B cell (primary cell): Measurements from ENCODE around the gene ZDHHC21. TPM values are rescaled to one million over a fixed set of nuclear protein-coding genes. Genes with fewer than 3 reads are reported as not detected.
A peak's percentile ranks its signal among the peaks of the same experiment; 100 is the strongest.

Experiments used
- ATAC-seq: fragments of 200-7000 bp; cut with Tn5 transposase; one replicate; pipeline ENCODE4 v1.10.0; 2021; ENCODE audit warnings: low read depth, mild to moderate bottlenecking, moderate number of reproducible peaks, moderate library complexity
- CTCF ChIA-PET: fragments of 350-600 bp; sonication (Branson Sonifier 250); formaldehyde crosslinking; loops from one replicate; lab custom pipeline; 2021; ENCODE audit warnings: antibody characterized with exemption, inconsistent platforms; lab: Charles Lee
- POLR2A ChIA-PET: fragments of 350-600 bp; sonication (Branson Sonifier 250); formaldehyde crosslinking; loops from one replicate; lab custom pipeline; 2021; ENCODE audit warnings: antibody characterized with exemption; lab: Charles Lee
- DNase-seq: peaks from one replicate; pipeline ENCODE4 v3.0.0; 2013
- H2AFZ ChIP-seq: 2 replicates; pipeline ENCODE4 v1.6.1; 2012; ENCODE audit warnings: mild to moderate bottlenecking, low read depth, low read length; ENCODE audit not compliant: insufficient read depth, poor library complexity, severe bottlenecking
- H3K27ac ChIP-seq, 2 donors: 1 replicate in 1 of 2; 2 replicates in 1 of 2; pipeline ENCODE4 v1.5.1; 2012 to 2013; ENCODE audit warnings: low read length in 2 of 2, mild to moderate bottlenecking in 2 of 2, moderate library complexity in 1 of 2
- H3K27me3 ChIP-seq, 4 experiments: fragments of 200-600 bp in 1 of 4; sonication (generic) in 1 of 4; replicated peaks in 1 of 4; 1 replicate in 2 of 4; 2 replicates in 2 of 4; pipeline versions ENCODE4 v1.6.1 to v1.7.0; 2013 to 2016; ENCODE audit warnings: low read length in 3 of 4, mild to moderate bottlenecking in 2 of 4, mixed read lengths in 1 of 4, moderate library complexity in 1 of 4; ENCODE audit not compliant: insufficient read depth in 4 of 4, control insufficient read depth in 3 of 4; ENCODE audit errors: control extremely low read depth in 1 of 4
- H3K36me3 ChIP-seq, 2 experiments: replicated peaks in 1 of 2; 1 replicate in 1 of 2; 2 replicates in 1 of 2; pipeline versions ENCODE4 v1.6.1 to v1.7.1; 2013; ENCODE audit warnings: low read length in 1 of 2; ENCODE audit not compliant: insufficient read depth in 2 of 2, control insufficient read depth in 1 of 2; ENCODE audit errors: control extremely low read depth in 1 of 2, extremely low read depth in 1 of 2
- H3K4me1 ChIP-seq, 2 donors: fragments of 200-600 bp in 1 of 2; sonication (generic) in 1 of 2; 1 replicate in 1 of 2; 2 replicates in 1 of 2; pipeline versions ENCODE4 v1.5.1 to v1.6.1; 2013 to 2017; ENCODE audit warnings: low read length in 2 of 2; ENCODE audit not compliant: control insufficient read depth in 2 of 2, insufficient read depth in 2 of 2
- H3K4me2 ChIP-seq: replicated peaks from 2 replicates; pipeline ENCODE3; 2012; ENCODE audit warnings: mild to moderate bottlenecking, low read depth, low read length; ENCODE audit not compliant: poor library complexity, severe bottlenecking
- H3K4me3 ChIP-seq, 5 experiments: fragments of 200-600 bp in 1 of 5; sonication (generic) in 1 of 5; 1 replicate in 3 of 5; 2 replicates in 2 of 5; pipeline versions ENCODE4 v1.5.1 to v1.7.0; 2011 to 2016; ENCODE audit warnings: low read length in 4 of 5, mild to moderate bottlenecking in 4 of 5, low read depth in 2 of 5, control low read depth in 1 of 5, moderate library complexity in 1 of 5; ENCODE audit not compliant: insufficient read depth in 1 of 5; ENCODE audit errors: control extremely low read depth in 1 of 5, extremely low read depth in 1 of 5
- H3K79me2 ChIP-seq: fragments of 200-600 bp; sonication (generic); one replicate; pipeline ENCODE4 v1.6.0; 2016; ENCODE audit warnings: low read length; ENCODE audit not compliant: control insufficient read depth, insufficient read depth
- H3K9ac ChIP-seq: fragments of 200-600 bp; sonication (generic); 2 replicates; pipeline ENCODE4 v1.6.1; 2017; ENCODE audit warnings: mild to moderate bottlenecking, low read length, moderate library complexity
- H3K9me3 ChIP-seq, 3 donors: one replicate each; pipeline versions ENCODE4 v1.6.1 to v1.7.1; 2013; ENCODE audit warnings: low read length in 2 of 3; ENCODE audit not compliant: control insufficient read depth in 2 of 3, insufficient read depth in 1 of 3; ENCODE audit errors: control extremely low read depth in 1 of 3
- H4K20me1 ChIP-seq: 2 replicates; pipeline ENCODE4 v1.6.0; 2012; ENCODE audit warnings: mild to moderate bottlenecking, low read length; ENCODE audit not compliant: insufficient read depth, control insufficient read depth, poor library complexity, severe bottlenecking
- H3K27ac Mint-ChIP-seq: one replicate; pipeline ENCODE4 v1.8.0; 2021; ENCODE audit warnings: mixed read lengths
- H3K27me3 Mint-ChIP-seq: one replicate; pipeline ENCODE4 v1.8.0; 2021; ENCODE audit warnings: mixed read lengths
- H3K4me1 Mint-ChIP-seq: one replicate; pipeline ENCODE4 v1.8.0; 2021; ENCODE audit warnings: mixed read lengths
- H3K4me3 Mint-ChIP-seq: one replicate; pipeline ENCODE4 v1.8.0; 2021; ENCODE audit warnings: mixed read lengths
- H3K9me3 Mint-ChIP-seq: one replicate; pipeline ENCODE4 v1.8.0; 2022; ENCODE audit warnings: mixed read lengths; ENCODE audit not compliant: insufficient read depth
- CTCF ChIP-seq: fragments of 200-600 bp; IDR thresholded peaks from one replicate; pipeline ENCODE4 v1.8.0; 2022; ENCODE audit warnings: antibody characterized with exemption, mild to moderate bottlenecking
- EZH2 ChIP-seq: IDR thresholded peaks from 2 replicates; pipeline ENCODE4 v1.6.1; 2012; ENCODE audit warnings: borderline replicate concordance, low read depth, mild to moderate bottlenecking, moderate library complexity, low read length; ENCODE audit not compliant: insufficient read depth, poor library complexity, severe bottlenecking
- WGBS: methylation state at CpG from one replicate; pipeline ENCODE4 v1.1.5; 2013; ENCODE audit warnings: missing lambda C conversion rate; ENCODE audit not compliant: insufficient coverage; 5-methylcytosine and 5-hydroxymethylcytosine counted together
- intact Hi-C: fragments of 100-400 bp; cut with micrococcal nuclease; formaldehyde crosslinking; loops from one replicate; pipeline ENCODE4 v1.10.0; 2022
- polyA plus RNA-seq: library from polyadenylated mRNA; depleted of rRNA; stranded (reverse); fragments of >200 nt; gene quantifications from 2 replicates; pipeline ENCODE4 v1.2.3, GENCODE V29; 2012
- total RNA-seq, 2 donors: library from RNA; stranded (reverse); fragments of 120-200 nt in 1 of 2; gene quantifications; 1 replicate in 1 of 2; 2 replicates in 1 of 2; pipeline versions ENCODE4 v1.2.3 to v1.2.4, GENCODE V29; 2013 to 2022

ZDHHC21 gene
- total and polyA plus RNA-seq, 2 donors (not counting 1 experiment from before 2014, with no cell fraction given), result 10.3 to 39.7 TPM

GRCh38 chr9:14692470-14693250 lies 572 bp downstream of the ZDHHC21 start:
- Histone ChIP-seq H3K4me1 (peaks cover 44 to 50% of the 10 kb centered on the region in 2 donors), H3K36me3 (peaks cover 0 to 15% of the 10 kb centered on the region in 2 experiments), H3K9me3 (no peaks in the 10 kb centered on the region), H2AFZ (peak overlapping the region; percentile 96), H3K79me2 (peaks cover 39% of the 10 kb centered on the region), H3K27ac (peak overlapping the region in 1 of 2 donors; percentile 72), H3K4me3 (peak overlapping the region; percentile 41 to 80 (median 68)), H3K27me3 (peaks cover 0 to 4% (median 0%) of the 10 kb centered on the region in 4 experiments), H4K20me1 (no peaks in the 10 kb centered on the region), H3K9ac (peak overlapping the region; percentile 79), H3K4me2 (peak overlapping the region; percentile 89)
- peaks cover 56% of the 10 kb centered on the region for H3K4me1 Mint-ChIP-seq
- CTCF ChIA-PET, result interaction anchor here (0.6 to 1.8 kb wide), 3 partner anchors 32 to 726 kb away, joined by 3 to 8 read pairs (median 4); no protein-coding TSS in a partner anchor
- peak overlapping the region; percentile 95 for H3K4me3 Mint-ChIP-seq
- WGBS, result 0% methylated on average over 1 of the region's 35 CpGs
- POLR2A ChIA-PET, result interaction anchor here (0.8 kb wide), 1 partner anchor 819 kb away, joined by 3 read pairs; no protein-coding TSS in a partner anchor
- no peaks in the 10 kb centered on the region for H3K27me3 Mint-ChIP-seq
- ATAC-seq, result peak; percentile 39
- no peak for TF ChIP-seq CTCF
- TF ChIP-seq EZH2, result no peak
- no peak for DNase-seq
- intact Hi-C loops, result loop anchor here (1.0 to 5.0 kb wide), 2 partner anchors 14 to 35 kb away; no protein-coding TSS in a partner anchor
- peak overlapping the region; percentile 95 for H3K27ac Mint-ChIP-seq
- H3K9me3 Mint-ChIP-seq, result no peaks in the 10 kb centered on the region
